HFFc6 (cell line): ENCODE data around the gene CTNNA1. TPM values are rescaled to one million over a fixed set of nuclear protein-coding genes. Genes with fewer than 3 reads are reported as not detected.

Experiments
- DNase-seq: peaks from one replicate; pipeline ENCODE4 v3.0.0-alpha.2; 2018
- H3K27ac Mint-ChIP-seq: 2 replicates; pipeline ENCODE4 v1.8.0; 2020; ENCODE audit warnings: mild to moderate bottlenecking, mixed read lengths
- H3K27me3 Mint-ChIP-seq: 2 replicates; pipeline ENCODE4 v1.8.0; 2021; ENCODE audit warnings: mild to moderate bottlenecking, moderate library complexity, mixed read lengths; ENCODE audit not compliant: insufficient read depth
- H3K36me3 Mint-ChIP-seq: 2 replicates; pipeline ENCODE4 v1.8.0; 2021; ENCODE audit warnings: low read depth, mixed read lengths
- H3K4me1 Mint-ChIP-seq: 2 replicates; pipeline ENCODE4 v1.8.0; 2020; ENCODE audit warnings: low read depth, mixed read lengths
- H3K4me3 Mint-ChIP-seq: 2 replicates; pipeline ENCODE4 v1.8.0; 2020; ENCODE audit warnings: mild to moderate bottlenecking, moderate library complexity, mixed read lengths
- H3K9me3 Mint-ChIP-seq: 2 replicates; pipeline ENCODE4 v1.8.0; 2020; ENCODE audit warnings: mild to moderate bottlenecking, mixed read lengths
- CTCF ChIP-seq: fragments of 200-600 bp; sonication (generic); IDR thresholded peaks from 2 replicates; pipeline ENCODE4 v1.5.0; 2021; ENCODE audit warnings: antibody characterized with exemption, mild to moderate bottlenecking
- total RNA-seq, 6 experiments: library from RNA; stranded (reverse); fragmentation: NEBNext Ultra II Directional; extraction: Animal tissue kit (Norgen Biotek cat#: 25700); gene quantifications; 2 replicates in 1 of 6; 3 replicates in 5 of 6; pipeline ENCODE4 v1.2.3, GENCODE V29; 2021

Gene CTNNA1
- total RNA-seq, 6 experiments from 2014 or later: 282 to 342 (median 292) TPM

- peaks cover 2% of the 10 kb centered on the region; the same call in 1 of the 2 replicates for H3K27me3 Mint-ChIP-seq
- no peak for DNase-seq
- no peaks in the 10 kb centered on the region for H3K36me3 Mint-ChIP-seq
- no peaks in the 10 kb centered on the region for H3K9me3 Mint-ChIP-seq
- no peak overlapping the region for H3K27ac Mint-ChIP-seq
- TF ChIP-seq CTCF: no peak
- H3K4me1 Mint-ChIP-seq: no peaks in the 10 kb centered on the region
- H3K4me3 Mint-ChIP-seq: no peak overlapping the region
Measured at GRCh38 chr5:138955671-138956295, 202.6 kb downstream of the CTNNA1 start.

- no peak overlapping the region for H3K4me3 Mint-ChIP-seq
- H3K27me3 Mint-ChIP-seq: peaks cover 2% of the 10 kb centered on the region; the same call in 1 of the 2 replicates
- no peaks in the 10 kb centered on the region for H3K9me3 Mint-ChIP-seq
- no peaks in the 10 kb centered on the region for H3K4me1 Mint-ChIP-seq
- H3K36me3 Mint-ChIP-seq: no peaks in the 10 kb centered on the region
- no peak for DNase-seq
- no peak for TF ChIP-seq CTCF
- no peak overlapping the region for H3K27ac Mint-ChIP-seq
Measured at GRCh38 chr5:138956801-138957200, 203.6 kb downstream of the CTNNA1 start.

- no peak for DNase-seq
- Mint-ChIP-seq H3K4me3 (no peak overlapping the region), H3K36me3 (no peaks in the 10 kb centered on the region), H3K27me3 (0 out of 2 replicates have a peak, but pooled peaks cover under 1% of the 10 kb centered on the region), H3K27ac (no peak overlapping the region), H3K4me1 (peaks cover 20% of the 10 kb centered on the region), H3K9me3 (no peaks in the 10 kb centered on the region)
- no peak for TF ChIP-seq CTCF
Measured at GRCh38 chr5:138960145-138960692, 207.0 kb downstream of the CTNNA1 start.

GRCh38 chr5:138961221-138961620 lies 208.0 kb downstream of the CTNNA1 start:
- no peak for DNase-seq
- Mint-ChIP-seq H3K4me3 (no peak overlapping the region), H3K27me3 (0 out of 2 replicates have a peak, but pooled peaks cover 2% of the 10 kb centered on the region), H3K9me3 (no peaks in the 10 kb centered on the region), H3K4me1 (peaks cover 20% of the 10 kb centered on the region), H3K36me3 (no peaks in the 10 kb centered on the region), H3K27ac (no peak overlapping the region)
- TF ChIP-seq CTCF: no peak

- TF ChIP-seq CTCF: no peak
- no peak overlapping the region for H3K4me3 Mint-ChIP-seq
- H3K4me1 Mint-ChIP-seq: peaks cover 24% of the 10 kb centered on the region
- no peak overlapping the region for H3K27ac Mint-ChIP-seq
- no peaks in the 10 kb centered on the region for H3K9me3 Mint-ChIP-seq
- no peaks in the 10 kb centered on the region for H3K36me3 Mint-ChIP-seq
- H3K27me3 Mint-ChIP-seq: 0 out of 2 replicates have a peak, but pooled peaks cover 2% of the 10 kb centered on the region
- DNase-seq: no peak
Measured at GRCh38 chr5:138961729-138962128, 208.5 kb downstream of the CTNNA1 start.
